ENCODE results near the gene VWA5B1.

The VWA5B1 gene

DNA sequence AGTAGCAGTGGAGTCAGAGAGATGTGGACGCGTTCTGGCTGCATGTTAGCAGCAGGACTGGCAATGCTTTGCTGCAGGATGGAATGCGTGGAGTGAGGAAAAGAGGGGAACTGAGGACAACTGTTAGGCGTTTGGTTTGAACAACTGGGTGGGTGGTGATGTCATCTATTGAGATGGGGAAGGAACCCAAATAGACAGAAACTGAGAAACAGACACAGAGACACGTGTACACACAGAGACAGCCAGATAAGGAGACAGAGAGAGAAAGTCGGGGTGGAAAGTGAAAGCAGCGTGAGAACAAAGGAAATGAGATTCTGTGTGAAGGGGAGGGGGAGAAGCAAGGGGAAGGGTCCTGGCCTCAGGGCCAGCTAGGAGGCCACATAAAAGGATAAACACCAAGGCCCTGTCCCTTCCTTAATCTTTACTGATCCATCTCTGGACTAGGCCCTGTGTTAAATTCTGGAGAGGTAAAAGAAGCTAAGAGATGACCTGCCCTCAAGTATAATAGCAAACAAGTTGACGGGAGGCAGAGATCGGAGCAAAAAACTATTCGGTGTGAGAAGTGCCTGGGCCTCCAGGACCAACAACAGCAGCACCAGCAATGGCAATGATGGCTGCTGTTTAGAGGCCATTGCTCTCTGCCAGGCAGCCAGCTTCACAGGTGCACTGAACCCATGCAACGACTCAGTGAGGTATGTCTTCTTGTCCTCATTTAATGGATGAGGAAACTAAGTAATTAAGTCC is 31.6 kb downstream of the VWA5B1 start:
- peak; percentile 90 for FAIRE-seq

DNA sequence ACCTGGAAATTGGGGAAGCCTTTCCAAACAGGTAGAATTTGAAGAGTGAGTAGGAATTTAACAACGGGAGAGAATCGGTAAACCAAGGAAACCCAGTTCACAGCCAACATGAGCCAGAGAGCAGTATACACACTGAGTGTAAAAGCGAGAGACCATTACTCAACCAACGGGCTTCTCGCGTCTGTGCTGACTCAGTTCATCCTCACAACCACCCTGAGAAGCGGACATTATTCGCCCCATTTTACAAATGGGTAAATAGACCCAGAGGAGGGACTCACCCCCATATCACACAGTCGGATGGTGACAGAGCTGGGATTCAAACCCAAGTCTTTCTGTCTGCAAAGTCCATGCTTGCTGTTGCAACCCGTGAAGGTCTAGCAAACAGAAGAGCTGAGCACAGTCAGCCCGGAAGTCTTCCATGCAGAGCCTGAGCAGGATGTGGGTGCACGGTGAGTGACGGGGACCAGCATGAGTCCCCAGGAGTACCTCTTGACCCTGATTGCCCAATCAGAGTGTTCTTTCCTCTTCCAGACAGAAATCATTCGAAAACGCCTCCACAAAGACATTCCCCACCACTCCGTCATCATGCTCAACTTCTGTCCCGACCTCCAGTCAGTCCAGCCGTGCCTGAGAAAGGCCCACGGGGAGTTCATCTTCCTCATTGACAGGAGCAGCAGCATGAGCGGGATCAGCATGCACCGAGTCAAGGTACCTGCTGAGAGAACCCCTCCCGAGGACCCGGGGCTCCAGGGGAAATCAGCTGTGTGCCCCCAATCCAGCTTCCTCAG is 32.3 kb downstream of the VWA5B1 start:
- FAIRE-seq (peak; percentile 4), DNase-seq (ENCODE audit: insufficient read length, low spot score) (no peak)

More for the DNA sequence above, 31.6 kb downstream of the VWA5B1 start:
- DNase-seq (ENCODE audit: insufficient read length, low spot score) = peak; percentile 78

DNA sequence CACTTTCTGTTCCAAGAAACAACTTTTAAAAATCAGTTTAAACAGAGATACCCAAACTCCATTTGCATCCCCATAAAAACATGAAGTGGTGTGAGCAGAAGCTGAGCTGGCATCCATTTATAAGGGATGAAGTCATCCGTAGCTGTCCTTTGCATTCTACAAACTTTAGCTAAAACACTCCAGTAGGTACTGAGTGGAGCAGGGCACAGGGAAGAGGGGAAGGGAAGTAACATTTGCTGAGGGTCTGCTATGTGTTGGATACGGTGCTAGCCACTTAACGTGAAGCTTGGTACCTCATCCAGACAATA is 32.9 kb downstream of the VWA5B1 start:
- FAIRE-seq (no peak), DNase-seq (ENCODE audit: insufficient read length, low spot score) (no peak)

DNA sequence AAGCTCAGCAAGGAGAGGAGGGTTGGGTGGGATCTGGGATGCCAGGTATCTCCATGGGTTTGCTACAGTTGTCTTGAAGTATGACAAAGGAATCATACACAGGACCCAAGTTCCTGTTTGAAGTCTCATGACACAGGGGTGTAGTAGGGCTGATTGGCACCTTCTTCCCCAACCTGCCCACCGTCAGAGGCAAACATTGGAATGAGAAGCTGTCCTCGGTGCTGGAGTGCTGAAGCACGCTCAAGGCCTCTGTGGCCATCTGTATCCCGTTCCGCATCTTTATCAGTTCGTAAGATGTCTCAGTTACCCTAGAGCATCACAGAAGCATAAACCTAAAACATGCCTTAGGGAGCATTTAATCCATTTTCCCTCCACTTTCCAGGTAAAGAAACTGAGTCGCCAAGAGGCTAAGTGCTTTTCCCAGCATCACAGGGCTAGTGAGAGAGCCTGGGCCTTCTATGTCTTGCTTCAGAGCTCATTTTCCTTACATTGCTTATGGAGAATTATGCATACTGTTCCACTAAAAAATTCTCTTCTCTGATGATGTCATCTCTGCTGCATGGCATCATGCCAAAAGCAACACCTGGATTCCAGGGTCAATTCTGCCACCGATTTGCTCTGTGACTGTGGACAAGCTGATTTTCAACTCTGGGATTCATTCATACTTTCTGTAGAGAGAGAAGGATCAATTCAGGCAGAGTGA is 34.2 kb downstream of the VWA5B1 start:
- DNase-seq (ENCODE audit: insufficient read length, low spot score) (no peak), FAIRE-seq (no peak)

DNA sequence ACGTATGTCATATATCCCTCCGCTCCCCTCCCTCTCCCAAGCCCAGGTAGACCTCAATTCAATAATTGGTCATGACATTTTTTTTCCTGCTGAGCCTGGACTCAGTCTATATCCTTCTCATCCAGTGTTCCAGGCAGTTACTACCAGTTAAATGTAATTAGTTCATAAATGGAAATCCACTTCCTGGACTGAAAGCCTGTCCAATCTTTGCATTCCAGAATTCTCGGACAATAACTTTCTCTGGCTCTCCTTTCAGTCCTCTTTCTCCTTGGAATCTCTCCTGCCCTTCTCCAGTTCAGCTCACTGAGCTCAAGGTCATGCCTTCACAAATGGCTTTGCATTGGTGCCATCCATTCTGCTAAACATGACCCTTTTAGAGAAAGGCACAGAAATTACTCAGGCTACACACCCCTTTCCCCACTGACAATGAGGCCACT is 34.8 kb downstream of the VWA5B1 start:
- DNase-seq (ENCODE audit: insufficient read length, low spot score) (no peak), FAIRE-seq (no peak)

DNA sequence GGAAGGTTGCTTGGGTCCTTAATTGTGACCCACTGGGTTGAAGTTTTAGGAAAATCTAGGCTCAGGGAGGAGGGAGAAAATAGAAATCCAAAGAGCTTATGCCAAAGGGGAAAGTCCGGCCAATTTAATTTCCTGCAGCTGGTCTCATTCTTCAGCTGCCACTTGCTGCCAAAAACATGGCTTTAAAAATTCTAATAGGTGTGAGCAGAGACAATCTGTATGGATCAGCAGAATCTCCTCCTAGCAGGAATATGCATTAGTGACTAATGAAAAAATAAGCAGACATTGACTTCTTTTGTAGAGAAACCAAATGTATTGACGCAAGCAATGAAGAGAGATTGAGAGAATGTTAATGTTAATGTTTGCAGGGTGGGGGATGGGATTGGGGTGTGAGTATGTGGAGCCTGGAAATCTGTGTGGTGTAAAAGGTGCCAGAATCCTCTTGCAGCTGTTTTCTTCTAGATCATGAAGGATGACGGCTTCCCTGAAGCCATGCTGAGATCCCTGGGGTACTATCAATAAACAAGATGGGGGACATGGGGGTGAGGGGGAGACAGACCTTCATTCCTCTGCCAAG is 35.3 kb downstream of the VWA5B1 start:
- no peak for DNase-seq (ENCODE audit: insufficient read length, low spot score)
- FAIRE-seq = no peak

DNA sequence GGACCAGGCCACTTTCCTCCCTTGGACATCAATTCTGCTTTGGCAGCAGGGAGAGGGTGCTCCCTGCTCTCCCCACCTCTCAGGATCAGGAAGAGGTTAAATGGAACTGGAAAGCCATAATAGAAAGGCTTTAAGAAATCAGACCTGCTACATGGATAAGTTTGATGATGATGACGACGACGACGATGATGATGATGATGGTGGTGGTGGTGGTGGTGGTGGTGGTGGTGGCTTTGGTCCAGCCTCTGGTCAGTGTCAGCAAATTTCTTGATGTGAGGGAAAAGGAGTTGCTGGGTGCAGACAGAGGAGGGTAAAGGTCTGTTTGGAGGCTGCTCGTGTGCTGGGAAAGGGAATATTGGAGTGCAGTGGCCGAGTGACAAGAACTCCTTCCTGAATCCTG is 36.8 kb downstream of the VWA5B1 start:
- no peak for FAIRE-seq
- no peak for DNase-seq (ENCODE audit: insufficient read length, low spot score)

DNA sequence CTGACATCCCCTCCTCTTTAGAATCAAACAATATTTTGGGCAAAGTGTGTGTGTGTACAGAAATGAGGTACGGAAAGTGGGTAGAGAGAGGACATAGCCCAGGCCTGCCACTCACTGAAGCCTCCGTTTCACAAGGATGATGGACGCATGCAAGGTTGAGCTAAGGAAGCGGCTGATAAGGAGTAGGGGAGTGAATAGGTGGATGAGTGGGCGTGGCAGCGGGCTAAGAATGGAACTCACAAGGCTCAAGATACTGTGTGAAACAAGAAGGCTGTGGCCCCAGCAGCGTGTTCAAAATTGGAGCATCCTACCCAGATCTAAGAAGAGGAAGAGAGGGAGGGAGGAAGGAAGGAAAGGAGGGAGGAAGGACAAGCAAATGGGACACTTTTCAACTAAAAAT is 37.5 kb downstream of the VWA5B1 start:
- DNase-seq (ENCODE audit: insufficient read length, low spot score) (no peak), FAIRE-seq (no peak)

DNA sequence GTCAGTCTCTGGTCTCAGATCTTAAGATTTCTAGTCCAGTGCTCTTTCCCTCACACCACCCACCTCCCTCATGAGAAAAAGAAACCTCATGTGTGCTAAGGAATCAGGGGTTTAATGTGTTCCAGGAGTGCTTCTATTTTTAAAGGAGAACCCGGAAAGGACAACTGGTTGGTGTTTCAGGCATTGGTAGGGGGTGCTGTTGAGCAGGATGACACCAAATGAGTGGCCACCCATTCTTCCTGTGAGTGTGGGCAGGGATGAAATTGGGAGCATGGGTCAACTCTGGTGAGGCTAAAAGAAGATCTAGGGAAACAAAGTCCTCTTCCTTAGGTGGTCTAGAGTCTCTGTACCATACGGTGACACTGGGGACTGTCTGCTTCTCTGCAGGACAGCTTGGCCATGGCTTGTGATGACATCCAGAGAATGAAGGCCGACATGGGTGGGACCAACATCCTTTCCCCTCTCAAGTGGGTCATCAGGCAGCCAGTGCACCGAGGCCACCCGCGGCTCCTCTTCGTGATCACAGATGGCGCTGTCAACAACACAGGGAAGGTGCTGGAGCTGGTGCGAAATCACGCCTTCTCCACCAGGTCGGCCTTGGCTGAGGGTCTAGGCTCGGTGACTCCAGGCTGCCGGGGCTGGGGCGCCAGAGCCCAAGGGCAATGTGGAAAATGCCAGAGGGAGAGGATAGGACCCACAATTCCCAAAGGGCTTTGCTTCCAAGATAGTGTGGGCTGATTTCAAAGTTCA is 39.3 kb downstream of the VWA5B1 start:
- no peak for FAIRE-seq
- no peak for DNase-seq (ENCODE audit: insufficient read length, low spot score)

DNA sequence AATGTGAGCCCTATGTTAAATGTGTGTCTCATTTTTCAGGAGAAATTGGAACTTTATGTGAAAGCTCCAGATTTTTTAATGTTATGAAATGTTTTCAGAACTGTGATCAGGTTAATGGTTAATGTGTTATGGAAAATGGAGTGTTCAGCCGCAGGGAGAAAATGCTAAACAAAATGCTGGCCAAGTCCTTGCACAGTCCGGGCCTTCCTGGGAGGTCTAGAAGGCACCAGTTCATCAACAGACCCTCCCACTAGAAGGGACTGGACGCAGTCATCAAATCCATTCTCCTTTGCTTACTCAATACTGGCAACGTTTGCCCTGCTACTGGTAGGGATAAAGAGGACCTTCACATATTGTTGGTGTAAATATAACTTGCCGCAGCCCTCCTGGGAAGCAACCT is 43.4 kb downstream of the VWA5B1 start:
- DNase-seq (ENCODE audit: insufficient read length, low spot score) (no peak), FAIRE-seq (no peak)

DNA sequence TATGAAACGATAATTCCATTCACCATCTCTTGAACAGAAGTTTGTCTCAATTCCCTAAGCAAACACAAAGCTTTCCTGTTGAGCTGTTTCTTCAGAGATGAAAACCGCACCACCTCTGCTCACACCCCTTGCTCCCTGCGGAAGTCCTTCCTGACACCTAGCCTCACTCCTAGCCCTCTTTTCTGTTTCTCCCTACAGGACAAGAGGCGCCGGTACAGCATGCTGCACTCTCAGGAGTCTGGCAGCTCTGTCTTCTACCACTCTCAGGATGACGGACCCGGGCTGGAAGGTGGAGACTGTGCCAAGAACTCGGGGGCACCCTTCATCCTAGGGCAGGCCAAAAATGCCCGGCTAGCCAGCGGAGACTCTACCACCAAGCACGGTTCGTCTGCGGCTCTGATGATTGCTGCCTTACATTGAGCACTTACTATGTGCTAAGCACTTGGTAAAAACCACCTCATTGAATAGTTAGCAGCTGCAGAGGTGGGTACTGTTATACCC is 45.5 kb downstream of the VWA5B1 start:
- FAIRE-seq = no peak
- DNase-seq (ENCODE audit: insufficient read length, low spot score) = no peak

DNA sequence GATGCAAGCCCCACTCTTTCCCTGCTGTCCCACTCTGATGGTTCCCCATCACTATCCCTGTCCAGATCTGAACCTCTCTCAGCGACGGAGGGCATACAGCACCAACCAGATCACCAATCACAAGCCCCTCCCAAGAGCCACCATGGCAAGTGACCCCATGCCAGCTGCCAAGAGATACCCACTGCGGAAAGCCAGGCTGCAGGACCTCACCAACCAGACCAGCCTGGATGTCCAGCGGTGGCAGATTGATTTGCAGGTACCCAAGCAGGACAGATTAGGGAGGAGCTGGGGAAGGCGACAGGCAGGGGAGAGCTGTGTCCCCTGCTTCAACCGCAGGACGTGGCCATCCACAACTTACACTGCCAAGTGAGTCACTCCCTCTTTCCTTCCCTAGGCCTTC is 46.9 kb downstream of the VWA5B1 start:
- FAIRE-seq = no peak

DNA sequence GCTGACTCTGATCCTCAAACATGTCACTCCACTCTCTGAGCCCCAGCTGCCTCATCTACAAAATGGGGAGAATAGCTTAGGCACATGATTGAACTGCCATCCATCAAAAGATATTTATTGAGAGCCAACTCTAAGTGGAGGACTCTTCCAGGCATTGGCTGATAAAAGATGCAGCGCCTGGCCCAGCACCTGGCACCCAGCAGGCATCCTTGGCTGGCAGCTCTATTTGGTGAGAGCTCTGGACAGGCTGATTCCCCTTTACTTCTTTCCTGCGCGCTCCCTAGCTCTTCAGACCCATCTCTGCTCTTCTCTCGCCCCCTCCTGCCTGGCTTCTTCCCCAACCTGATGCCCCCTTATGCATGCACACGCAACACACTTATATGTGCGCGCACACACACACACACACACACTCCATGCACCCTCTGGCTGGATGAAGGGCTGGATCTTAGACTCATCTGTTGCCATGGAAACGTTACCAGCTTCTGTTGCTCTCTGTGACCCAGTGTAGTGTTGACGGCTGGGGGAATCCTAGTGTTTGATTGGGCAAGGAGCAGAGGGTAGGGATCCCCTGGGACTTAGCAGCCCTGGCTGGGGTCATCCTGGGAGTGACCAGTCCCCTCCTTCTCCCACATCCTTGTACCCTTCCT is 49.3 kb downstream of the VWA5B1 start:
- FAIRE-seq (no peak), DNase-seq (ENCODE audit: insufficient read length, low spot score) (no peak)

More for the DNA sequence above, 46.9 kb downstream of the VWA5B1 start:
- DNase-seq (ENCODE audit: insufficient read length, low spot score) = no peak

DNA sequence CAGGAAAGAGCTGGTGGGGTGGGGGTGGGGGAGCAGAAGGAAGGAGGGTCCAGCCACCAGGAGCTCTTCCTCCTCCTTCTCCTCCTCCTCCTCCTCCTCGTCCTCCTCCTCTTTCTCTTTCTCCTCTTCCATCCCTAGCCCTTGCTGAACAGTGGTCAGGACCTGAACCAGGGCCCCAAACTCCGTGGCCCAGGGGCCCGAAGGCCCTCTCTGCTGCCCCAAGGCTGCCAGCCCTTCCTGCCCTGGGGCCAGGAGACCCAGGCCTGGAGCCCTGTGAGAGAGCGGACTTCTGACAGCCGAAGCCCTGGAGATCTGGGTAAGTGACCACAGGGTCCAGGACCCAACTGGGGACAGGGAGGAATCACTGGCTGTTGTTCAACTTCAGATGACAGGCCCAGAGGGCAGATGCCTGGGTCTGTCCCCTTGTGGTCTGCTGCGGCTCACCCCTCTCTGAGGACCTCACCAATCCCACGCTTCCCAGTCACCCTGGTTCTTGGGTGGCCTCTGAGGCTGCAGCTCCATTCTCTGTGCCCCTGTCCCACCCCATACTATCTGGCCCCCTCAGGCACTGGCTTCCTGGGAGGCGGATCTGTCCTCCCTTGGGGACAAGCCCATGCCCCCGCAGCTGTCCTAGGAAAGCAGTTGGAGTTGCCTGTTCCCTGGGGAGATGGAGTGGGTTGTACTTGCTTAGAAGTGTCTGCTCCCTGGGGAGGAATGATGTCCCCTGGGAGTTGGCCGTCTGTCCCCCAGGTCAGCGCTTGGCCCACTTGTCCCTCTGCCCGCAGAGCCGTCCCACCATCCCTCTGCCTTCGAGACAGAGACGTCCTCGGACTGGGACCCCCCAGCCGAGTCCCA is 51.8 kb downstream of the VWA5B1 start:
- FAIRE-seq = no peak
- no peak for DNase-seq (ENCODE audit: insufficient read length, low spot score)

DNA sequence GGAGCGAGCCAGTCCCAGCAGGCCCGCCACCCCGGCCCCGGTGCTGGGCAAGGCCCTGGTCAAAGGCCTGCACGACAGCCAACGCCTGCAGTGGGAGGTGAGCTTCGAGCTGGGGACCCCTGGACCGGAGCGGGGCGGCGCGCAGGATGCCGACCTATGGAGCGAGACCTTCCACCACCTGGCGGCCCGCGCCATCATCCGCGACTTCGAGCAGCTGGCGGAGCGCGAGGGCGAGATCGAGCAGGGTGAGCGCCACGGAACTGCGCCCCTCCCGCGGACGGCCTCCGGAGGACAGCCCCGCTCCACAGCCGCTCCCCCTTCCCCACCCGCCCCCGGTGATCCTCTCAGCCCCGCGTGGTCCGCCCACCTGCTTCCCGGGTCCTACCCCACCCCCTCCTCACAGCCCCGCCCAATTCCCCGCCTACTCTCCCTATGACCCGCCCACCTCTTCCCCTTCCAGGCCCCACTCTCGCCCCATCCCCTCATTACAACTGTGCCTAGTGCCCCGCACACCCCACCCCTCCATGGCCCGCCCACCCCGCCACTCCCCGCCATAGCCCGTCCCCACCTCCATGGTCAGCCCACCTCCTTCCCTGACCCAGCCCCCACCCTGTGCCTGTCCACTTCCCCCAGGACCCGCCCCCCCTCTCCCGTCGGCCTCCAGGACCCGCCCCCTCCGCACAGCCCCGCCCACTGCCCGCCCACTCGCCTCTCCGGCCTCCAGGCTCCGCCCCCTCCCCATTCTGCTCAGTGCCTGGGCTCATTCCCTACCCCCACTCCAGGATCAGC is 52.7 kb downstream of the VWA5B1 start:
- FAIRE-seq (no peak), DNase-seq (ENCODE audit: insufficient read length, low spot score) (no peak)

DNA sequence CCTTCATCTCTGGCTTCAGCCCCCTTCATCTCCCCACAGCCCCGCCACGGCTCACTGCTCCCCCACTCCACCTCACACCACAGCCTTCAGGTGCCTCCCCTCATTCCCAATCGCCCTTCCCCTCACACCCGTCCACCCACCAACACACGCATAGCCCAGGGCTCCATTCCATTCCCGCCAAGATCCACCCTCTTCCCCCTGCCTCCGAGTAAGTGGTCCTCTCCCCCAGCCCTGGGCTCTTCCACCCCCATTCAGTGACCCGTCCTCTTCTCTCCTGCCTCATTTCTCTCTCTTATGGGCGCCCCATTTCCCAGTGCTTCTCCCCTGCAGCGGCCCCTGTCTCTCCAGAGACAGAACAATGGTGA is 53.2 kb downstream of the VWA5B1 start:
- no peak for FAIRE-seq
- no peak for DNase-seq (ENCODE audit: insufficient read length, low spot score)

DNA sequence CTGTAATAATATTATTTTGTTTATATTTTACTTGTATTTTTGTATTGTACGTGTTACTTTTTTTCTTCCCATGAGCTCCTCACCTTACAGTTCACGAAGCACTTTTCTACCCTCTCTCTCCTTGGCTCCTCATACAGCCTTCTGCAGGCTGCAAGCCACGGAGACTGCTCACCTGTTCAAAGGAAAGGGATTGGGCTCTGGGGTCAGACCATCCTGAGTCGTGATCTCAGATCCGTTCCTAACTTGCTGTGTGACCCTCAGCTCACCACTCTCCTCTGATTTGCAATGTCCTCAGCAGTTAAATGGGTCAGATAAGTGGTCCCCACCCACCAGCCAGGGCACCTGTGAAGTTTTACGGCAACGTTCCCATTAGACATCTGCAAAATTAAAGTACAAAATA is 54.1 kb downstream of the VWA5B1 start:
- FAIRE-seq (no peak), DNase-seq (ENCODE audit: insufficient read length, low spot score) (no peak)

DNA sequence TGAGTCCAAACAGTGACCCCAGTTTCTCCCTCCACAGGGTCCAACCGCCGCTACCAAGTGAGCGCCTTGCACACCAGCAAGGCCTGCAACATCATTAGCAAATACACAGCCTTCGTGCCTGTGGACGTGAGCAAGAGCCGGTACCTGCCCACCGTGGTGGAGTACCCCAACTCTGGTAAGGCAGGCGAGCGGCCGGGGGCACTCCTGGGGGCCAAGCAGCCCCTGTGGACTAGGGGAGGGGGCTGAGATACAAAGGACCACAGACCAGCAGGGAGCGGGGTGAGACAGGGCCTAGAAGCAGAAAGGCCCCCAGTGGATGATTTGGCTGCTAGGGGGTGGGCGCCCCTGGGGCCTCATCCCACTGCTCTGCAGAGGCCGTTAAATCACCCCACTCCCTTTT is 54.7 kb downstream of the VWA5B1 start:
- DNase-seq (ENCODE audit: insufficient read length, low spot score) (no peak), FAIRE-seq (no peak)
